ENCODE results near the gene MLLT10.
"Not testable (repeated sequence)": the region's sequence is repeated elsewhere in the genome, so short reads cannot be mapped to it uniquely, and the experiment has no call there.

Gene MLLT10

GRCh38 chr10:21529032-21529910 is 4.8 kb upstream of the MLLT10 start:
- DNase-seq, result no peak

GRCh38 chr10:21530168-21530567 is 3.9 kb upstream of the MLLT10 start:
- DNase-seq, result no peak

DNA sequence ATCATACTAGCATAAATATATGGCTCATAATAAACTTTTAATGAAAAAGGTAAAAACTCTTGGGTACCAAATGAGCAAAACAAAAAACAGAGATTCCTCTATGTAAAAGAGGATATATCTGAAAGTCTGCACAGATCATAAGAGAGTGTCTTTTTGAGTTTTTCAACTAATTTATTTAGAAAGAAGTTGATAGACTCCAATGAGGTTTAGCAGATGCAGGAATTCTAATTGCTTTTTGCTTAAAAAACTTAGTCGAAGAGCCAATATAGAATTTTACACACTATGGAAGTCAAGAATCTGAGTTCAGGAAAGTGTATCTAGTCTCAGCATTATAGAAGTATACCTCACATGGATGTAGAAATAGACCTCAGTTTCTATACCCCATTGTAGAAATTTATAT is 3.4 kb upstream of the MLLT10 start:
- DNase-seq, result no peak

GRCh38 chr10:21531164-21531563 is 2.9 kb upstream of the MLLT10 start:
- no peak for DNase-seq

- DNase-seq, result no peak
Measured at GRCh38 chr10:21532694-21533466, 1.2 kb upstream of the MLLT10 start.

DNA sequence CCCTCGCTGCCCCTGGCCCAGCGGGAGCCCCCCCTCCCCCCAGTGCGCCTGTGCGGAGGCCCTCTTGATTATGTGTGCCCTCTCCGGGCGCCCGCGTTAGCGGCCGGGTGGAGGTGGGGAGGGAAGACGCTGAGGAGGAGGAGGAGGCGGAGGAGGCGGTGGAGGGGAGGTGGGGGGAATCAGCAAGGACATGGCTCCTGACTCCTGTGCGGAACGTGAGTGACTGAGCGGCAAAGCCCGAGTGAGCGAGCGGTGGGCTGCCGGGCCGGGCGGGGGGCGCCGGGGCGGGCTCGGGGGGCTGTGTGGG is 201 bp downstream of the MLLT10 start:
- no peak for DNase-seq

GRCh38 chr10:21534604-21535493 is 817 bp downstream of the MLLT10 start:
- DNase-seq, result no peak

DNA sequence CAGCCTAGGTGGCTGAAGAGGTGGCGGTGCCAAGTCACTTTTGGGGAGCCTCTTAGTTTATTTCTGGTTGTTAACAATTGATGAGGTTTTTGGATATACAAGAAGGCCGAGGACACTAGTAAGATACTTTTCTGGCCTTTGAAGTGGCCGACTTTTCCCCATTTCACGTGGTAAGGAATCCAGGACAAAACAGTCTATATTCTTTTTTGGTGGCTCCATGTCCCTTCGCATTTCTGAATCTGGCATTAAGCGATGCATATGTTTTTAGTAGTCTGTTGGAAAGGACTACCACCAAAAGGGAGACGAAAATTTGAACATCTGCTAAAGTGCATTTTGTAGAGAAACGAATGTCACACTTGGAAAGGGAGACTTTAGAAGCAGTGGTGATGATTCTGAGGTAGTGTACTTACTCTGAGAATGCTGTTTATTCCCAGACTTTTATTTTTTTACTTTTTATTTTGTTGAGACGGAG is 1.5 kb downstream of the MLLT10 start:
- DNase-seq, result no peak

- DNase-seq, result not testable (repeated sequence)
Measured at GRCh38 chr10:21535976-21536375, 1.9 kb downstream of the MLLT10 start.

DNA sequence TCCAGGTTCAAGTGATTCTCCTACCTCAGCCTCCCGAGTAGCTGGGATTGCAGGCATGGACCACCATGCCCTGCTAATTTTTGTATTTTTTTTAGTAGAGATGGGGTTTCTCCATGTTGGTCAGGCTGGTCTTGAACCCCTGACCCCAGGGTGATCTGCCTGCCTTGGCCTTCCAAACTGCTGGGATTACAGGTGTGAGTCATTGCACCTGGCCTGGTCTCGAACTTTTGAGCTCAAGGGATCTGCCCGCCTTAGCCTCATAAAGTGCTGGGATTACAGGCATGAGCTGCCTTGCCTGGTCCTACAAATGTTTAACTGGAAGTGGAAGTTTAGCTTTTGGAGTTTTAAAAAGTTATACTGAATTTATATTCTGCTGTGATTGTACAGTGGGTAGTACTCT is 2.8 kb downstream of the MLLT10 start:
- DNase-seq, result no peak

GRCh38 chr10:21540701-21541100 is 6.7 kb downstream of the MLLT10 start:
- DNase-seq, result not testable (repeated sequence)

DNA sequence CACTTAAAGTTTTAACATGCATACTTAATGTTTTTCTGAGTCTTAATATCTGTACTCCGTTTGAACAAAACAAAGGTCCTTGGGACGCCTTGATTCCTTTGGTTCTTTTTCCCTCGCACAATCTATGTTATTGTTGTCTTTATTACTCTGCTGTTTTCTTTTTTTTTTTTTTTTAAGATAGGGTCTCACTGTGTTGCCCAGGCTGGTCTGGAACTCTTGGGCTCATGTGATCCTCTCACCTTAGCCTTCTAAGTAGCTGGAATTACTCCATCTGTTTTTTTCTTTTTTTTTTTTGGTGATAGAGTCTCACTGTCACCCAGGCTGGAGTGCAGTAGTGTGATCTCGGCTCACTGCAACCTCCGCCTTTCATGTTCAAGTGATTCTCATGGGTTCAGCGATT is 13.2 kb downstream of the MLLT10 start:
- no peak for DNase-seq

DNA sequence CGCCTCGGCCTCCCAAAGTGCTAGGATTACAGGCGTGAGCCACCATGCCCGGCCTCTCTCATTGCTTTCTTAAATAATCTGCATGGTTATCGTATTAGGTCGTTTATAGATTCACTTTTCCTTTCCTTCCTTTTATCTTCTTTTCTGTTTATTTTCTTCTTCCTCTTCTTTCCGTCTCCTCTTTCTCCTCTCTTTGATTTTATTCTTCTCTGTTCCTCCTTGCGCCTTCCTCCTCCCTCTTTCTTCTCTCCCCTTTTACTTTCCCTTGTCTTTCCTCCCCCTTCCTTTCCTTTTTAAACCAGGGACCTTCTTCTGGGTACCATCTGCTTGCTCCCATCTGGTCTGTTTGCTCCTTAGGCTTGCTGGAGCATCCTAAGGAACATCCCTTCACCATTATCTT is 18.6 kb downstream of the MLLT10 start:
- no peak for DNase-seq

DNA sequence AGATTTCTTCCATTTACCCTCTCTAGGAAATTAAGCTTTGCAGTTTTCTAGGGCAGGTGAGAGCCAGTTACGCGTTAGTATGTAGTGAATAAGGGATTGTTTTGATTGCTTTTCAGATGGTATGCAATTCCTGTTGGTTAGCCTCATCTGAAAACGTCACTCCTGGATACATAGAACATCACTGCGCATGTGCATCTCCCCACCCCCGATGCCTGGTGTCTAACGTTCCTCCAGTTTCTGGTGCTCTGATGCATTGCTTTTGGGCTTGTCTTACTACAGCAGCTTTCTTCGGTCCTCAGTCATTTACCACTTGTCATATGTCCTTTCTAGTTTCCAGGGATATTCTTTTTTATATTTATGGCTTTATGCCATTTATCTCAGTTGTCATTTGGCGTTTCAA is 22.5 kb downstream of the MLLT10 start:
- no peak for DNase-seq

DNA sequence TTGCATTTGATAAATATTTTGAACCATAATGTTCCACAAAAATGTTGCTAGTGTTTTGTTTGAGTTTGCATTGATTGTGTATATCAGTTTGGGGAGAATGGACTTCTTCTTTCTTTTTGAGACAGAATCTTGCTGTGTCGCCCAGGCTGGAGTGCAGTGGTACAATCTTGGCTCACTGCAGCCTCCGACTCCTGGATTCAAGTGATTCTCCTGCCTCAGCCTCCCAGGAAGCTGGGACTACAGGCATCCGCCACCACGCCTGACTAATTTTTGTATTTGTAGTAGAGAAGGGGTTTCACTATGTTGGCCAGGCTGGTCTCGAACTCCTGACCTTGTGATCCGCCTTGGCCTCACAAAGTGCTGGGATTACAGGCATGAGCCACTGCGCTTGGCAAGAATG is 25.0 kb downstream of the MLLT10 start:
- not testable (repeated sequence) for DNase-seq

GRCh38 chr10:21570761-21571521 is 36.9 kb downstream of the MLLT10 start:
- no peak for DNase-seq

DNA sequence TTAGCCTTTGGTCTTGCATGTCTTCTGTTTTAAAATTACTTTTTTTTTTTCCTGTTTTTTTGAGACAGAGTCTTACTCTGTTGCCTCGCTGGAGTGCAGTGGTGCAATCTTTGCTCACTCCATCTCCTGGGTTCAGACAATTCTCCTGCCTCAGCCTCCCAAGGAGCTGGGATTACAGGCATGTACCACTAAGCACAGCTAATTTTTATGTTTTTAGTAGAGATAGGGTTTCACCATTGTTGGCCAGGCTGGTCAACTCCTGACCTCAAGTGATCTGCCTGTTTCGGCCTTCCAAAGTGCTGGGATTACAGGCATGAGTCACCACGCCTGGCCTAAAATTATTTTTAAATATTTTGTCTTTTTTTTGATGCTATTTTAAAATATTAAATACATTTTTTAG is 38.5 kb downstream of the MLLT10 start:
- no peak for DNase-seq

- DNase-seq, result not testable (repeated sequence)
Measured at GRCh38 chr10:21574514-21574913, 40.5 kb downstream of the MLLT10 start.

GRCh38 chr10:21579291-21579690 is 45.3 kb downstream of the MLLT10 start:
- no peak for DNase-seq

GRCh38 chr10:21581421-21581834 is 47.4 kb downstream of the MLLT10 start:
- DNase-seq, result not testable (repeated sequence)

DNA sequence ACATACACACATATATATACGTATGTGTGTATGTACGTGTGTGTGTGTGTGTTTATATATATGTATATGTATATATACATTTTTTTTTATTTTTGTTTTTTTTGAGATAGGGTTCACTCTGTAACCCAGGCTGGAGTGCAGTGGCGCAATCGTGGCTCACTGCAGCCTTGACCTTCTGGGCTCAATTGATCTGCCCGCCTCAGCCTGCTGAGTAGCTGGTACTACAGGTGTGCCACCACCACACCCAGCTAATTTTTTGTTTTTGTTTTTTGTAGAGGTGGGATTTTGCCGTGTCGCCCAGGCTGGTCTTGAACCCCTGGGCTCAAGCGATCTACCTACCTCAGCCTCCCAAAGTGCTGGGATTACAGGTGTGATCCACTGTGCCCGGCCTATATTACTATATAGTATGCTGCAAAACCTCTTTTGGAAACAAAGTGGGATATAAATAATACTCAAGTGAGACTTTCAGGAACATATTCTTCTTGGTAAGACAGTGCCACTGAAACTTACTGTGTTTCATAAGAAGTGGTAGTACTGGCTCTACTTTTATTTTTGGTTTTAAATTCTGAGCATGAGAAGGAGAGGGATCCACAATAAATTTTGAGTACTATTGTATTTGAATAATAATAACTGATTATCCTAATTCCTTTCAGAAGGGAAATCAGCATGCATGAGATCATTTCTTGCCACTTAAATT is 51.0 kb downstream of the MLLT10 start:
- DNase-seq, result no peak

GRCh38 chr10:21587391-21587790 is 53.4 kb downstream of the MLLT10 start:
- DNase-seq, result no peak
